Ascending aorta (tissue), 2 donors: ENCODE results near the gene ARMC12. TPM values are rescaled to one million over a fixed set of nuclear protein-coding genes. Genes with fewer than 3 reads are reported as not detected.
"Not testable (repeated sequence)": the region's sequence is repeated elsewhere in the genome, so short reads cannot be mapped to it uniquely, and the experiment has no call there.

Experiments used
- DNase-seq, 2 donors: peaks; one replicate each; pipeline ENCODE4 v3.0.0-alpha.2; 2019; ENCODE audit warnings: low spot score in 2 of 2
- H3K27ac ChIP-seq, 2 donors: fragments of 200-600 bp; sonication (generic); one replicate each; pipeline ENCODE4 v1.5.1; 2016 to 2017; ENCODE audit warnings: mild to moderate bottlenecking in 1 of 2
- H3K27me3 ChIP-seq: fragments of 200-600 bp; sonication (generic); one replicate; pipeline ENCODE4 v1.5.1; 2017
- H3K36me3 ChIP-seq, 2 donors: fragments of 200-600 bp; sonication (generic); one replicate each; pipeline ENCODE4 v1.5.1; 2016
- H3K4me1 ChIP-seq, 2 donors: fragments of 200-600 bp; sonication (generic); one replicate each; pipeline ENCODE4 v1.5.1; 2016 to 2017; ENCODE audit warnings: mild to moderate bottlenecking in 1 of 2
- H3K4me3 ChIP-seq, 2 donors: fragments of 200-600 bp; sonication (generic); one replicate each; pipeline ENCODE4 v1.5.1; 2016 to 2017; ENCODE audit warnings: mild to moderate bottlenecking in 1 of 2
- H3K9me3 ChIP-seq, 2 donors: fragments of 200-600 bp; sonication (generic); one replicate each; pipeline ENCODE4 v1.5.1; 2016
- intact Hi-C: fragments of 100-400 bp; cut with DNase I; formaldehyde crosslinking; loops from one replicate; pipeline ENCODE4 v1.15.1; 2023
- total RNA-seq: library from RNA; depleted of rRNA; stranded (reverse); fragments of >200 nt; gene quantifications from one replicate; pipeline ENCODE4 v1.1.0, GENCODE V29; 2016
- TF ChIP-seq, protein P1 (sequence below), 3 experiments: fragments of 200-600 bp in 2 of 3; fragments of 450-650 bp in 1 of 3; sonication (generic) in 2 of 3; IDR thresholded peaks; one replicate each; pipeline ENCODE4 v1.5.1; 2016 to 2019; ENCODE audit warnings: antibody characterized with exemption in 3 of 3, mild to moderate bottlenecking in 1 of 3, moderate library complexity in 1 of 3

Gene ARMC12
- total RNA-seq, 1 donor from 2014 or later = not detected

DNA sequence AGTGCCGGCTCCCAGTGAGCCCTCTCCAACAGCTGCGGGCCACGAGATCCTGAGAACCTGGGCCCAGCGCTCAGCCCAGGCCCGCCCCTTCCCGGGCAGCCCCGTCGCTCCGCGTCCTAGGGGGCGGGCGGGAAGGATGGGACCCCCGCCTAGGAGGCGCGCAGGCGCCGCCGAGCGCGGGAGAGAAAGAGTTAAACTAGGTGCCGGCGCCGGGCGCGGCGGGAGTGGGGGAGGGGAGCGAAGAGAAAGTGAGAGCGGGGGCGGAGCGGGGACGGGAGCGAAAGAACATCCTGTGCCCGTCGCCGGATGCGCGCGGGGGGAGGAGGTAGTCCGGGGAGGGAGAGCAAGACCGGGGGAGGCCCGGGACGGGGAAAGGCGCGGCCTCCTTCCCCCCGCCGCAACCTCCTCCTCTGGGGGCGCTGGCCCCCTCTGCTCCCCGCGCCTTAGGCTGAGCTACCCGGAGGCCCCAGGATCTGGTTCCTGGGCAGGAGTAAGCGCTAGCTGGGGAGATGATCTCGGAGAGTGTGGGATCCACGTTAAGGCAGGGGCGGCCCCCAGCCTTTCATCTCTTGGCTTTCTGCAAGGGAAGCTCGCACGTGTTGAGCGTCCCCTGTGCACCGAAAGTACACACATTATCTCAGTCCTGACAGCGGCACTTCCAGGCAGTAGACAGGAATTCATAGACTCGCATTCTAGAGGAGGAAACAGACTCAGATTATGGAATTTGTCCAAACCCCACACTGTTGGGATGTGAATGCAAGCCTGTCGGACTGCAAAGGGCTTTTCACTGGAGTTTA is 4.9 kb upstream of the ARMC12 start:
- intact Hi-C loops = loop anchor here (1.0 to 5.0 kb wide), 2 partner anchors 43 to 280 kb away; partner anchors contain the start of gene FANCE
- Histone ChIP-seq H3K9me3 (no peaks in the 10 kb centered on the region), H3K27me3 (no peaks in the 10 kb centered on the region), H3K36me3 (no peaks in the 10 kb centered on the region), H3K27ac (peak overlapping the region; percentile 100), H3K4me1 (peaks cover 47 to 67% of the 10 kb centered on the region in 2 donors), H3K4me3 (peak overlapping the region; percentile 59 to 84)
- peak; percentile 86 to 98 for DNase-seq
- TF ChIP-seq, protein P1, sequence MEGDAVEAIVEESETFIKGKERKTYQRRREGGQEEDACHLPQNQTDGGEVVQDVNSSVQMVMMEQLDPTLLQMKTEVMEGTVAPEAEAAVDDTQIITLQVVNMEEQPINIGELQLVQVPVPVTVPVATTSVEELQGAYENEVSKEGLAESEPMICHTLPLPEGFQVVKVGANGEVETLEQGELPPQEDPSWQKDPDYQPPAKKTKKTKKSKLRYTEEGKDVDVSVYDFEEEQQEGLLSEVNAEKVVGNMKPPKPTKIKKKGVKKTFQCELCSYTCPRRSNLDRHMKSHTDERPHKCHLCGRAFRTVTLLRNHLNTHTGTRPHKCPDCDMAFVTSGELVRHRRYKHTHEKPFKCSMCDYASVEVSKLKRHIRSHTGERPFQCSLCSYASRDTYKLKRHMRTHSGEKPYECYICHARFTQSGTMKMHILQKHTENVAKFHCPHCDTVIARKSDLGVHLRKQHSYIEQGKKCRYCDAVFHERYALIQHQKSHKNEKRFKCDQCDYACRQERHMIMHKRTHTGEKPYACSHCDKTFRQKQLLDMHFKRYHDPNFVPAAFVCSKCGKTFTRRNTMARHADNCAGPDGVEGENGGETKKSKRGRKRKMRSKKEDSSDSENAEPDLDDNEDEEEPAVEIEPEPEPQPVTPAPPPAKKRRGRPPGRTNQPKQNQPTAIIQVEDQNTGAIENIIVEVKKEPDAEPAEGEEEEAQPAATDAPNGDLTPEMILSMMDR (IDR thresholded peaks at IDR 0.05) = no peak

DNA sequence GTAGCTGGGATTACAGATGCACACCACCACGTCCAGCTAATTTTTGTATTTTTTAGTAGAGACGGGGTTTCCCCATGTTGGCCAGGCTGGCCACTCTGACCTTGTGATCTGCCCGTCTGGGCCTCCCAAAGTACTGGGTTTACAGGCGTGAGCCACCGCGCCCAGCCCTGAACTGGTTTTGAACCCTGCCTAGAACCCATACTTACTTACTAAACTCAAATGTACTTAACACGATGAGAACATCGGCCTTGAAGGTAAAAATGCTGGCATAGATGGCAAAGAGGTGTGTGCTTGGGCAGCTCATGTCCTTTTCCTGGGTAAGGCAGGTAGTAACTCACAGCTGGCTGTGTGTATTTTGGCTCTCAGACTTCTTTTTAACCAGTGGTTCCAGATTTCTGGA is 3.2 kb upstream of the ARMC12 start:
- H3K27me3 ChIP-seq = no peaks in the 10 kb centered on the region
- H3K36me3 ChIP-seq = no peaks in the 10 kb centered on the region
- H3K27ac ChIP-seq = peak overlapping the region; percentile 100
- H3K9me3 ChIP-seq = no peaks in the 10 kb centered on the region
- intact Hi-C loops = loop anchor here (5.0 kb wide), 1 partner anchor 281 kb away; the partner anchor contains the start of gene FANCE
- H3K4me1 ChIP-seq = peaks cover 33 to 54% of the 10 kb centered on the region in 2 donors
- no peak overlapping the region for H3K4me3 ChIP-seq
- TF ChIP-seq, protein P1 (IDR thresholded peaks at IDR 0.05) = no peak
- DNase-seq = no peak

DNA sequence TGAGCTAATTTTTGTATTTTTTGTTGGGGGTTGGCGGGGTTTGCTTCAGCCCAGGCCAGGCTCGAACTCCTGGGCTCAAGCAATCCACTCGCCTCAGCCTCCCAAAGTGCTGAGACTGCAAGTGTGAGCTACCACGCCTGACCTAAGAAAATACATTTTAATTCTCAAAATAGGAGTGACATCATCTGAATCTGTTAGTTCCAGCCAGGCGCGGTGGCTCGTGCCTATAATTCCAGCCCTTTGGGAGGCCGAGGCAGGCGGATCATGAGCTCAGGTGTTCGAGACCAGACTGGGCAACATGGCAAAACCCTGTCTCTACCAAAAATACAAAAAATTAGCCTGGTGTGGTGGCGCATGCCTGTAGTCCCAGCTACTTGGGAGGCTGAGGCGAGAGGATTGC is 2.5 kb upstream of the ARMC12 start:
- peak in 1 of 2 donors; percentile 65 for DNase-seq
- H3K36me3 ChIP-seq, H3K4me3 ChIP-seq, H3K9me3 ChIP-seq, H3K27me3 ChIP-seq: not testable (repeated sequence)
- Histone ChIP-seq H3K27ac (peak overlapping the region; percentile 100), H3K4me1 (peaks cover 26 to 47% of the 10 kb centered on the region in 2 donors)
- intact Hi-C loops = loop anchor here (5.0 kb wide), 1 partner anchor 282 kb away; the partner anchor contains the start of gene FANCE

DNA sequence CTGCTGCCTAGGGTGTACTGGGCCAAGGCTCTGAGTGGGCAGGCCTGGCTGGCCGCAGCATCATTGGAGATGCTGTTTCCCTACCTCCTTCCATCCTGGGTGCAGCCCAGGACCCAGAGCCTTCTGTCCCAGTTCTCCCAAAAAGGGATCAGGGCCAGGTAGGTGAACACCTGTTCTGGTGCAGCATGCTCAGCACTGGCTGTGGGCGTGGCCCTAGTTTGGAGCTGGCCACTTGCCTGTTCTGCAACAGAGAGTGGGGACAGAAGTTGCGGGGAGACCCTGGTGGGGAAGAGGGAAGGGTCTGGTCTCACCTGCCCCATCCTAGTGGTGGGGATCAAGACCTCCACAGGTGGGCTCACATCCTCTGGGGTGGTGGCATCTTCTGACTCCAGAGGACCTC is 1.4 kb upstream of the ARMC12 start:
- no peaks in the 10 kb centered on the region for H3K27me3 ChIP-seq
- TF ChIP-seq, protein P1 (IDR thresholded peaks at IDR 0.05) = no peak
- no peak for DNase-seq
- H3K27ac ChIP-seq = peak overlapping the region; percentile 100
- no peaks in the 10 kb centered on the region for H3K36me3 ChIP-seq
- H3K4me3 ChIP-seq = no peak overlapping the region
- intact Hi-C loops = loop anchor here (5.0 kb wide), 1 partner anchor 88 kb away; no protein-coding TSS in a partner anchor
- peaks cover 20 to 35% of the 10 kb centered on the region in 2 donors for H3K4me1 ChIP-seq
- H3K9me3 ChIP-seq = no peaks in the 10 kb centered on the region

DNA sequence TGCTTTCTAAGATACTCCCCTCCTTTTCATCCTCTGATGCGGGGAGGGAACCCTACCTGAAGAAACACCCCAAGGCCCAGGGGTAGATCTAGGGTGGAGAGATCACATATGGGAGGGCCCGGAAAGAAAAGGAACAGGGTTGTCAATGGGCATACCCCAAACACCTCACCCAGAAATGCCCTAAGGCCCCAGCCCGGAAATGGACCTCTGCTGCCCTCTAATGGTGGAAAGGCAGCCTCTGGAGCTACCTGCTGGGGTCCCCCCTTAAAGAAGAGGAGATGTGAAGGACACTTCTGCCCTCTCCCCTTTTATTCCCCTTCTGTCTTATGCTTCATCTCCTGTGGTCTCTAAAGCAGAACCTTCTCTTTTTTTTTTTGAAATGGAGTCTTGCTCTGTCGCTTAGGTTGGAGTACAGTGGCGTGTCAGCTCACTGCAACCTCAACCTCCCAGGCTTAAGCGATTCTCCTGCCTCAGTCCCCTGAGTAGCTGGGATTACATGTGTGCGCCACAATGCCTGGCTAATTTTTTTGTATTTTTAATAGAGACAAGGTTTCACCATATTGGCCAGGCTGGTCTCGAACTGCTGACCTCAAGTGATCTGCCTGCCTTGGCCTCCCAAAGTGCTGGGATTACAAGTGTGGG is 458 bp upstream of the ARMC12 start:
- Histone ChIP-seq H3K36me3 (no peaks in the 10 kb centered on the region), H3K27me3 (no peaks in the 10 kb centered on the region), H3K4me3 (no peak overlapping the region), H3K9me3 (no peaks in the 10 kb centered on the region), H3K4me1 (peaks cover 11 to 29% of the 10 kb centered on the region in 2 donors), H3K27ac (no peak overlapping the region)
- intact Hi-C loops = loop anchor here (5.0 kb wide), 1 partner anchor 89 kb away; no protein-coding TSS in a partner anchor
- TF ChIP-seq, protein P1 (IDR thresholded peaks at IDR 0.05) = peak; percentile 77 to 97 (median 90)
- DNase-seq = peak in 1 of 2 donors; percentile 87
